GM23338 (cell line): ENCODE measurements around the gene GRK2.

Source experiments
- CREB1 ChIP-seq: fragments of 250-450 bp; sonication (Bioruptor Pico); IDR thresholded peaks from 2 replicates; pipeline ENCODE4 v1.5.0; 2020; ENCODE audit warnings: low read depth, mild to moderate bottlenecking, moderate library complexity
- CTCF ChIP-seq, 2 experiments: fragments of 200-600 bp in 1 of 2; sonication (generic) in 1 of 2; conservative IDR thresholded peaks; 2 replicates each; pipeline versions ENCODE4 v1.5.1 to v1.6.1; 2016 to 2017; ENCODE audit warnings: antibody characterized with exemption in 2 of 2, low read depth in 2 of 2, mild to moderate bottlenecking in 2 of 2, moderate library complexity in 1 of 2
- ETS1 ChIP-seq: IDR thresholded peaks from 2 replicates; pipeline ENCODE4 v1.6.1; 2016; ENCODE audit warnings: antibody characterized with exemption
- EZH2 ChIP-seq: fragments of 200-600 bp; sonication (generic); IDR thresholded peaks from one replicate; pipeline ENCODE4 v1.8.0; 2017; ENCODE audit warnings: antibody characterized with exemption, mild to moderate bottlenecking, low read depth; ENCODE audit not compliant: unreplicated experiment
- EZH2phosphoT487 ChIP-seq: fragments of 200-600 bp; sonication (generic); IDR thresholded peaks from one replicate; pipeline ENCODE4 v1.8.1; 2018; ENCODE audit warnings: antibody characterized with exemption; ENCODE audit not compliant: unreplicated experiment
- JUNB ChIP-seq: IDR thresholded peaks from one replicate; pipeline ENCODE4 v1.6.1; 2016; ENCODE audit warnings: antibody characterized with exemption; ENCODE audit not compliant: unreplicated experiment
- POLR2AphosphoS5 ChIP-seq: IDR thresholded peaks from 2 replicates; pipeline ENCODE4 v1.6.1; 2016; ENCODE audit warnings: antibody characterized with exemption, low read depth
- REST ChIP-seq: IDR thresholded peaks from one replicate; pipeline ENCODE4 v1.6.1; 2018; ENCODE audit warnings: antibody characterized with exemption; ENCODE audit not compliant: unreplicated experiment
- STAT1 ChIP-seq: IDR thresholded peaks from one replicate; pipeline ENCODE4 v1.6.1; 2016; ENCODE audit warnings: antibody characterized with exemption; ENCODE audit not compliant: unreplicated experiment

- TF ChIP-seq CTCF (conservative IDR thresholded peaks at IDR 0.05; ENCODE audit: low read depth in 2 of 2) (no peak), EZH2phosphoT487 (no peak), JUNB (no peak), POLR2AphosphoS5 (no peak), REST (no peak), EZH2 (no peak), CREB1 (CRISPR knock-in tag) (no peak), ETS1 (no peak), STAT1 (no peak)
Measured at GRCh38 chr11:67308031-67308866, 42.0 kb downstream of the GRK2 start.
